Measurements from ENCODE around the gene PRRX2.
A peak's percentile ranks its signal among the peaks of the same experiment; 100 is the strongest.
"Not testable (repeated sequence)": the region's sequence is repeated elsewhere in the genome, so short reads cannot be mapped to it uniquely, and the experiment has no call there.

The PRRX2 gene

DNA sequence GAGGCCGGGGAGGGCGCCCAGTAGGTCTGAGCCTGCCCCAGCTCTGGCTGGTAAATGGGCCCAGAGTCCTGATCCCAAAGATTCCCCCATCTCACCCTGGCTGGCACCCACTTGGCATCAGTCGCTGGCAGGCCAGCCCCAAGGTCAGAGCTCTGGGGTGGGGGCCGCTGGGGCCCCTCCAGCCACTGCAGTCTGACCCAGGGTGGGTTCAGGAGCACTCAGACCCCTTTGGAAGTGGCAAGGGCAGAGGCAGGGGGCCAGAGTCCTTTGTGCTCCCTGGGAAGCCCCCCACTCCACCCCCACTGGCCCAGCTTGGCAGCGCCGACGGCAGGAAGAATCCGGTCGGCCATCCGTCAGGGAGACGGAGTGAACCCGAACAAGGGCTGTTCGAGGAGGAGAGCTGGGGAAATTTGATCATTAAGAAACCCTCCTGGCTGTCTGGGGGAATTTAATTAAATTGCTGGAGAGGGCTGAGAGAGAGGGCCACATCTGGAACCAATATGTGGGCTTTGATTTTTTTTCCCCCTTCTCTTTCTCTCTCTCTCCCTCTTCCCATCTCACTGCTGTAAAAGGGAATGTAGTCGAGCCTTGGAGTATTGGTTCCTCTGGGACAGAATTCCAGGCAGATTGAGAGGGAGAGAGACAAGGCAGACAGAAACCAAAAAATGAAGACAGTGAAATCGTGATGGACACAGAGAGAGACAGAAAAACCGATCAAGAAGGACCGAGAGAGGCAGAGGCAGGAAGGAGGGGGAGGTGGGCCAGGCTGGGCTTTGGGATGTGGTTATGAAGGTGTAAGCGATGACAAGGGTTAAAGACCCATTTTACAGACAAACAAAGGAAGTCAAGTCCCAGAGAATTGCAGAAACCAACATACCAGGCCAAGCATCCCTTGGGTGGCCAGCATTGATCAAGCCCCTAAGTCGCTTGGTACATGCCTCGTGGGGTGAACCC, 15.4 kb upstream of the PRRX2 start:
- DNase-seq (ENCODE audit: insufficient read length, low spot score), result no peak
- FAIRE-seq, result no peak

- no peak for DNase-seq (ENCODE audit: insufficient read length, low spot score)
- no peak for FAIRE-seq
These were observed 14.7 kb upstream of the PRRX2 start for GRCh38 chr9:129650680-129651235.

DNA sequence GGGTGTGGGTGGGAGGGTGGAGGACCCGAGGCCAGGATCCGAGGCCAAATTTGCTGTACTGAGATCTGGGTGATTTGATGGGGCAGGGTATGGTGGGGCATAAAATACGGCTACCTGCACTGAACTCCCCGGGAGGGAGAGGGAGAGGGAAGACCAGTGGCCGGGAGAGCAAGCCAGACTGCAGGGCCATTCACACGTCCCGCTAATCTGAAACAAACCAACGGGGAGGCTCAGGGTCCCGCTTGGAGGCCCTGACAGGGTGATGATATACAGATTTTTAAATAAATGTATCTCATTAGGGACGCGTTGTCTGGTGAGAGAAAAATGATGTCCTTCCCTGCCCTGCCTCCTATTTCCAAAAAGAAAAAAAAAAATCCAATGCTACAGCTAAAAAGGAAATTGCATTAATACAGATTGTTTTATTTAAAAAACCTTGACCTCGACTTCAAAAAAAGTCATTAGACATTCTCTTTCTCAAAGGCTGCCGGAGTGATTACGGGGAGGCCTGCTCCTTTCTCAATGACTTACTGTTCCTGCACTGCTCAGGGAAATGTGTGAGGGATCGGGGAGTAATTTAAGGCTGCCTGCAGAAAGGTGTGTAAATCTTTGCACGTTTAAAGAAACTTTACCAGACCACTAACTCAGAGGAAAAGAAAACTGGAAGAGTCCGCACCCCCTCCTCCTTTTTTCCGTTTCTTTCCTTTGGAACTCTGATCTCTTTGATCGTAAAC, 11.5 kb upstream of the PRRX2 start:
- DNase-seq (ENCODE audit: insufficient read length, low spot score) (no peak), FAIRE-seq (no peak)

DNA sequence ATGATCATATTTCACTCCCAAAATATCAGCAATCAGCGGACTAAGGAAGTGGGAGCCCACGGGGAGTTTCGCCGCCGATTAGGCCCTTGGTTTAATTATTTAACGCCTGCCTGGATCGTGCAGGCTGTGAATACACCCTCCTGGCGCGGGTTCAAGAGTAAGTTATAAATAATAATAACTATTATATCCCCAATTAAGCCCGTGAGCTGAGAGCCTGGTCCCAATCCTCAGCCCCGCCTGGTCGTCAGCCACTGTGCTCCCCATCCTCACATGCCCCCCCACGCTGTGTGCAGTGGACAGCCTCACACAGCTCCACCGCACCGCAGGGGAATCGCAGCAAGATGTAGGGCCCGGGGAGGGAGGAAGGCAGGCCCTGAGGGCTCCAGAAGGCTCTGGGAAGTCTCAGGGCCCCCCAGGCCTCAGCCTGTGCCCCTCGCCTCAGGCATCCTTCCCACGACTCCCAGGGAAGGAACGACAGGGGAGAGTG, 10.8 kb upstream of the PRRX2 start:
- no peak for FAIRE-seq
- DNase-seq (ENCODE audit: insufficient read length, low spot score), result no peak

GRCh38 chr9:129655154-129655553, 10.3 kb upstream of the PRRX2 start:
- FAIRE-seq (no peak), DNase-seq (ENCODE audit: insufficient read length, low spot score) (no peak)

GRCh38 chr9:129655696-129656095, 9.8 kb upstream of the PRRX2 start:
- FAIRE-seq (no peak), DNase-seq (ENCODE audit: insufficient read length, low spot score) (no peak)

DNA sequence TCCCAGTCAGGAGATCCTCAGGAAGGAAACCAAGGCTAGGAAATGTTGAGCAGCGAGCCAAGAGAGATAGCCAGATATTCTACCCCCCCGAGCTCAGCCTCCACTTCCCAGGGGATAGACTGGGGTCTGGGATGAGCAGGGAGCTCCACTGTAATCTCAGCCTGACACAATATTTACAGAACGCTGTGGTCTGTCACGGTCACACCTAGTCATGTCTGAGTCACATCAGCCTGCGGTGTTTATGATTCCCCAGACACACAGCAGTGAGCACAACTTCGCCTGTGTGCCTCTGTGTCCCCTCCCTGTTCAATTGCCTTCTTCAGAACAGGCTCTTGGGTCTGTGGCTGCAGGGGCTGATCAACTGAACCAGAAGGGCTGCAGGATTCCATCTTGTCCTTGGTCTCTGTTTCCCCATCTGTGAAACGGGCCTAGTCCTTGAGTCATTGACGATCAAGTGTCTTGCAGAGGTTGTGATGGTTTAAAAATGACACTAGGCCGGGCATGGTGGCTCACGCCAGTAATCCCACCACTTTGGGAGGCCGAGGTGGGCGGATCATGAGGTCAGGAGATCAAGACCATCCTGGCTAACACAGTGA, 8.6 kb upstream of the PRRX2 start:
- peak; percentile 20 for DNase-seq (ENCODE audit: insufficient read length, low spot score)
- FAIRE-seq, result no peak

DNA sequence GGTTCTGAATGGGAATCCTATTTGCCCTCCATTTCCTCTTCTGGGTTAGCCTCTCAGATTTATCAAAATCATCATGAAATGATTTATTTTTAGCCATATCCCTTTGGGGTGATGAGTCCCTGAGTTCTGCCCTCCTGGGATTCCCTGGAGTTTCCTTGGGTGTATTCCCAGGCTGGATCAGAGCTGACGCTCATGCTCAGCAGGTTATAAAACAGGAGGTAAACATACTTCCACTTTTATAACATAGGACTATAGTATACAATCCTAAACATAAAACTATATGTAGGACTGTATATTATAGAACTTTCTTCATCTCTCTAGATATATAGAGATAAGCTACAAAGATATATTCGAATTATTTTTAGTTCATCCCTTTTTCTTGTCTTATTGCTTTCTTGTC, 4.4 kb upstream of the PRRX2 start:
- no peak for FAIRE-seq
- DNase-seq (ENCODE audit: insufficient read length, low spot score), result no peak

GRCh38 chr9:129662239-129662638, 3.2 kb upstream of the PRRX2 start:
- FAIRE-seq; DNase-seq (ENCODE audit: insufficient read length, low spot score): not testable (repeated sequence)

DNA sequence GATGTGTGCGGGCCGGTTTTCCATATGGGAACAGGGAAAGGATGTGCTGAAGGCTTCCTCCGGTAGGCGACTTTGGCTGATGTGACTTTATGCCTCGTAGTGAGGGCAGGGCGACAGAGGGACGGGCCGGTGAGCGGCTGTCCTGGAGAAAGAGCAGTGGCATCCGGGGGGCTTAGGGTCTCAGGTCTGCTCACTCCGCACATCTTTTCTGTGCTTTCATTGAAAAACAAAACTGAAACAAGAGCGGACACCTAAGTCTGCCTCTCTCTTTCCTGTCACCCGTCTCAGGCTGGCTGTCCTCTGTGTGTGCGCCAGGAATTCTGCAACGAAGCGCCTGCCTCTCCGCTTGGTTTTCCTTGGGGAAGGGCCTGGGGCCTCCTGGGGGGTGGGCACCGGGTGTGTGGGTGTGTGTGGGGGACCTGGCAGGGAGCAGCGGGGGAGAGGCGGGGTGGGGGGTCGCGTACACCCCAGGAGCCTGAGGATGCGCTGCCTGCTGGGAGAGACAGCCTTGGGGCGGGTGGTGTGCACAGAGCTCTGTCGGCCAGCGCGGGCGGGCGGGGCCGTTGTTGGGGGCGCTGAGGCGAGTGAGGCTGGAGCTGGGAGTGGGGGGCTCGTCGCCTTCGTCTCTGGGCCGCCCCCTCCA, 580 bp upstream of the PRRX2 start:
- FAIRE-seq, result no peak
- no peak for DNase-seq (ENCODE audit: insufficient read length, low spot score)

- no peak for FAIRE-seq
- DNase-seq (ENCODE audit: insufficient read length, low spot score), result no peak
These were observed 520 bp downstream of the PRRX2 start for GRCh38 chr9:129665814-129666520.

DNA sequence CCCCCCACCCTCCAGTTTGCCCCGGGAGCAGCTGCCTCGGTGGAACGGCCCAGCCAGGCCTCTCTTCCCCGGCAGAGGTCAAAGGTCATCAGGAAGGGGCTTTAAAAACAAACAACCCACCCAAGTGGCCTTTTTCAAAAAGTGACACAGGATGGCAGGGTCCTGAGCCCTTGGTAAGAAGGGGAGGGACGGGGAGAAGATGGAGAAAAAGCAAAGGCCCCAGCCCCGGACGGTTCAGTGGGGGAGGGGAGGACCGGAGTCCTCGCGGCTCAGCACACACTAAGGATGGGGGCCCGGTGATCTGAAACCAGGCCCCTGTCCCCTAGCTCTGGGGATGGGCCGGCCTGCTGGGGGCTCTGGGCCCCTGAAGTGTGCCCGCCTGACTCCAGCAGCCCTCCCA, 1.1 kb downstream of the PRRX2 start:
- FAIRE-seq, result no peak

DNA sequence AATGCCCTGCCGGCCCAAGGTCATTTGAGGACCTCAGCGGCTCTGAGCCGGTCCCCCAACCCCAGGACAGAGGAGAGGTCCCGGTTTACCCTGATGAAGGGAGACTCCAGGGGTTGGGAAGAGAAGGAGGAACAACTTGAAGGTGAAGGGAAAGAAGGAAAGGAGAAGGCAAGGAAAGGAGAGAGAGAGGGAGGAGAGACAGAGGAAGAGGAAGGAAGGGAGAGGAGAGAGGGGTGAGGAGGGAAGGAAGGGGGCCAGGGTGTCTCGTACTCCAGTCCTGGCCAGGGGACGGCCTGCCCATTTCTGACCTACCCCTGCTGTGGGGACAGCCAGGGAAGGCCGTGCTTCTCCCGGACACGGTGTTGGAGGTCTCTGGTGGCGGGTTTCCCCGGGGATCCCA, 1.9 kb downstream of the PRRX2 start:
- no peak for DNase-seq (ENCODE audit: insufficient read length, low spot score)
- FAIRE-seq, result no peak

More for the DNA sequence above, 1.1 kb downstream of the PRRX2 start:
- DNase-seq (ENCODE audit: insufficient read length, low spot score), result no peak

DNA sequence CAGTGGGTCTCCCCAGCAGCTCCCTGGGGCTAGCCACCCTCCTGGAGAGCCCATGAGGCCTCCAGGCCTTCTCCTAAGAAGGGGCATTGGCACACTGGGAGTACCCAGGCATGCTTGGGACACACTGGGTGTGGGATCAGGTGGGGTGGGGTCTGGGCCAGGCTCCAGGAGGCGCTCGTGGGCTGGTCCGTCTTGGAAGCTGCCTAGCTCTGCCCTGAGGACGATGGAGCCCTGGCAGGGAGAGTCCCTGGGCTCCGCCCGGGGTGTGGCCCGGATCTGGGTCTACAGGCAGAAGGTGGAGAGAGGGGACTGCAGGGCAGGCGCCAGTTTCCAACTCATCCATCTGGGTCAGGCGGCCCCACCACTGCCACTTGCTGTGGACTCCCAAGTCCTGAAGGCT, 2.4 kb downstream of the PRRX2 start:
- FAIRE-seq (no peak), DNase-seq (ENCODE audit: insufficient read length, low spot score) (no peak)

DNA sequence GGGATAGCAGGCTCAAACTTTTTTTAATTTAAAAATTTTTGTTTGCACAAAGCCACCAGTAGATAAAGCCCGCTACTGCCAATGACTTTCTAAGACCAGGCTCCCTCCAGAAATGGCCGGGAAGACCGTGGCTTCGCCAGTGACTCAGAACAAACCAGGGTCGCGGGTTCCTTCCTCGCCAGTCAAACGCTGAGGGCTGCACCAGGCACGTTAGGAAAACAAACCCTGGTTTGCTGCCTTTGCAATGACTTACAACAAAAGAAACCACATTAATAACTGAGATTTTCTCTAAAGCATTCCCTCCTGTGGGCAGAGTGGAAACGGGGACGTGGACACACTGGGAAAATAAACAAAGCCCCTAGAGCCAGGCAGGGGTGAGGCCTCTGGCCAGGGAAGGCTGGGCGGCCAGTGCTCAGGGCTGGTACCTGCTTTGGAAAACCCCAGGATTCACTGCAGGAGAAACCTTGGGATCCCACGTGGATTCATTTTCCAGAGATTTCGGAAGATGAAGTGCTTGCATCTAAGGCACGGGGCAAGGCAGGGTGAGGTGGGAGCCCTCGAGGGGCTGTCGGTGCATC, 3.8 kb downstream of the PRRX2 start:
- FAIRE-seq, result no peak
- no peak for DNase-seq (ENCODE audit: insufficient read length, low spot score)

GRCh38 chr9:129669946-129670345, 4.5 kb downstream of the PRRX2 start:
- FAIRE-seq (no peak), DNase-seq (ENCODE audit: insufficient read length, low spot score) (no peak)

DNA sequence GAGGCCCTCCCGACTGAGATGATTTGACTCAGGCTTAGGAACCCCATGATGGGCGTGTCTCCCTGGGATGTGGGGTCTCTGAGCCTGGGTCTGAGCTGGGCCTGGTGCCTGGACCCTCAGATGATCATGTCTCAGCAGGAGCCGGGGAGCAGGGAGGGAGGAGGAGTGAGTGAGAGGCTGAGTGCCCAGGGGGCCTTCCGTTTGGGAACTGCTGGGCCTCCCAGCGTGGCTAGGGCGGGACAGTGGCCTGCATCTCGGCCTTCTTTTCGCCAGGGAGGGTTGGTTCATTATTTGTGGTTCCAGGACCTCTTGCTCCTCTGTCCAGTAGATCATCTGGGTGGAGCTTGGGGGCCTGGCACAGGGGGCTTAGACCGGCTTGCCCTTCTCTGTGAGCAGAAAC, 5.6 kb downstream of the PRRX2 start:
- DNase-seq (ENCODE audit: insufficient read length, low spot score) (no peak), FAIRE-seq (no peak)

GRCh38 chr9:129671519-129671918, 6.1 kb downstream of the PRRX2 start:
- FAIRE-seq, result no peak
- DNase-seq (ENCODE audit: insufficient read length, low spot score), result no peak

GRCh38 chr9:129672702-129673101, 7.3 kb downstream of the PRRX2 start:
- DNase-seq (ENCODE audit: insufficient read length, low spot score) (no peak), FAIRE-seq (no peak)

DNA sequence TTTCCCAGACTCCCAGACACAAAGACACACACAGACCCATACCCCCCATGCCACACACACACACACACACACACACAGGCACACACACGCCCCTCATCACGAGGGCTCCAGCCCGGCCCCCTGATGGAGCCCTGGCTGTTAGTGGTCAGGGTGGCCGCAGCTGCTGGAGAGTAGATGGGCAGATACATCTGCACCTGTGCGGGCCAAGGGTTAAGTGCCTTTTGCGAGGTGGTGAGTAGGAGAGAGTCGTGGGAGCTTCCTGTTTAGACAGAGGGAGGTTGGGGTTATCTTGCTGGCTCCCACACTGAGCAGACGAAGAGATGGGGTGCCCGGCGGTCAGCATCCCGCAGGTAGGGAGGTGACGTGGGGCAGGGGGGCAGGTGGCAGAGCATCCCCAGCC, 8.2 kb downstream of the PRRX2 start:
- FAIRE-seq (no peak), DNase-seq (ENCODE audit: insufficient read length, low spot score) (no peak)
